WTC11 (cell line): ENCODE data around the gene MACF1. TPM values are rescaled to one million over a fixed set of nuclear protein-coding genes. Genes with fewer than 3 reads are reported as not detected.

Source experiments
- ATAC-seq: fragments of 200-7000 bp; cut with Tn5 transposase; 2 replicates; pipeline ENCODE4 v1.10.0; 2021; ENCODE audit warnings: mild to moderate bottlenecking, moderate library complexity
- CTCF ChIA-PET: fragments of 300-600 bp; sonication (Branson Sonifier 250); formaldehyde crosslinking; loops from one replicate; lab custom pipeline; 2021; ENCODE audit warnings: antibody characterized with exemption; lab: Charles Lee
- POLR2A ChIA-PET: fragments of 350-600 bp; sonication (Branson Sonifier 250); formaldehyde crosslinking; loops from one replicate; lab custom pipeline; 2021; ENCODE audit warnings: antibody characterized with exemption; lab: Charles Lee
- DNase-seq: peaks from one replicate; pipeline ENCODE4 v3.0.0; 2021; ENCODE audit warnings: low spot score
- H3K27ac Mint-ChIP-seq: 2 replicates; pipeline ENCODE4 v1.8.0; 2021; ENCODE audit warnings: mixed read lengths
- H3K27me3 Mint-ChIP-seq: 2 replicates; pipeline ENCODE4 v1.8.0; 2021; ENCODE audit warnings: low read depth, mild to moderate bottlenecking, moderate library complexity, mixed read lengths
- H3K36me3 Mint-ChIP-seq: 2 replicates; pipeline ENCODE4 v1.8.0; 2021; ENCODE audit warnings: mixed read lengths
- H3K4me1 Mint-ChIP-seq: 2 replicates; pipeline ENCODE4 v1.8.0; 2022; ENCODE audit warnings: mixed read lengths
- H3K4me3 Mint-ChIP-seq: 2 replicates; pipeline ENCODE4 v1.8.0; 2021; ENCODE audit warnings: mild to moderate bottlenecking, moderate library complexity, mixed read lengths
- H3K9me3 Mint-ChIP-seq: 2 replicates; pipeline ENCODE4 v1.8.0; 2021; ENCODE audit warnings: mixed read lengths
- AFF4 ChIP-seq: sonication (generic); formaldehyde crosslinking; IDR thresholded peaks from 2 replicates; pipeline ENCODE4 v1.8.1; 2023; ENCODE audit warnings: mild to moderate bottlenecking, missing genetic modification reagents, borderline replicate concordance
- ATF1 ChIP-seq: sonication (generic); formaldehyde crosslinking; IDR thresholded peaks from 2 replicates; pipeline ENCODE4 v1.8.1; 2023; ENCODE audit warnings: mild to moderate bottlenecking, moderate library complexity, missing genetic modification reagents
- CREB1 ChIP-seq: sonication (generic); formaldehyde crosslinking; IDR thresholded peaks from 2 replicates; pipeline ENCODE4 v1.8.0; 2023; ENCODE audit warnings: mild to moderate bottlenecking, missing genetic modification reagents
- E2F5 ChIP-seq: sonication (generic); formaldehyde crosslinking; IDR thresholded peaks from 2 replicates; pipeline ENCODE4 v1.8.1; 2022; ENCODE audit warnings: mild to moderate bottlenecking, moderate library complexity, missing genetic modification reagents
- FOXJ3 ChIP-seq: sonication (generic); formaldehyde crosslinking; IDR thresholded peaks from 2 replicates; pipeline ENCODE4 v1.9.0; 2021; ENCODE audit warnings: missing genetic modification reagents, mild to moderate bottlenecking, borderline replicate concordance
- IRF2 ChIP-seq: sonication (generic); formaldehyde crosslinking; IDR thresholded peaks from 2 replicates; pipeline ENCODE4 v1.8.0; 2022; ENCODE audit warnings: low read depth, missing genetic modification reagents, borderline replicate concordance
- KAT7 ChIP-seq: sonication (generic); formaldehyde crosslinking; IDR thresholded peaks from 2 replicates; pipeline ENCODE4 v1.8.1; 2023; ENCODE audit warnings: missing genetic modification reagents, mild to moderate bottlenecking, borderline replicate concordance
- NFE2L1 ChIP-seq: sonication (generic); formaldehyde crosslinking; IDR thresholded peaks from 2 replicates; pipeline ENCODE4 v1.8.1; 2023; ENCODE audit warnings: missing genetic modification reagents
- NR2C2 ChIP-seq: sonication (generic); formaldehyde crosslinking; IDR thresholded peaks from 2 replicates; pipeline ENCODE4 v1.8.0; 2022; ENCODE audit warnings: mild to moderate bottlenecking, missing genetic modification reagents
- NR3C1 ChIP-seq: sonication (generic); formaldehyde crosslinking; conservative IDR thresholded peaks from 2 replicates; pipeline ENCODE4 v1.8.1; 2023; ENCODE audit warnings: low read depth, mild to moderate bottlenecking, missing genetic modification reagents
- OVOL2 ChIP-seq: fragments of 250-450 bp; sonication (Bioruptor Pico); IDR thresholded peaks from 2 replicates; pipeline ENCODE4 v1.9.0; 2021; ENCODE audit warnings: mild to moderate bottlenecking, borderline replicate concordance
- RELA ChIP-seq: sonication (generic); formaldehyde crosslinking; IDR thresholded peaks from 2 replicates; pipeline ENCODE4 v1.8.1; 2022; ENCODE audit warnings: missing genetic modification reagents, mild to moderate bottlenecking, borderline replicate concordance
- RORB ChIP-seq: fragments of 250-450 bp; sonication (Bioruptor Pico); IDR thresholded peaks from 2 replicates; pipeline ENCODE4 v1.9.0; 2021; ENCODE audit warnings: mild to moderate bottlenecking
- SMAD4 ChIP-seq: sonication (generic); formaldehyde crosslinking; IDR thresholded peaks from 2 replicates; pipeline ENCODE4 v1.8.0; 2022; ENCODE audit warnings: mild to moderate bottlenecking, missing genetic modification reagents
- ZNF317 ChIP-seq: sonication (generic); formaldehyde crosslinking; IDR thresholded peaks from 2 replicates; pipeline ENCODE4 v1.8.1; 2023; ENCODE audit warnings: low read depth, mild to moderate bottlenecking, moderate library complexity, missing genetic modification reagents, borderline replicate concordance
- ZNF416 ChIP-seq: fragments of 250-450 bp; sonication (Bioruptor Pico); IDR thresholded peaks from 2 replicates; pipeline ENCODE4 v1.9.0; 2021; ENCODE audit warnings: mild to moderate bottlenecking, inconsistent platforms
- ZNF423 ChIP-seq: fragments of 250-450 bp; sonication (Bioruptor Pico); IDR thresholded peaks from 2 replicates; pipeline ENCODE4 v2.1.2; 2022; ENCODE audit warnings: mild to moderate bottlenecking, moderate library complexity
- total RNA-seq: library from RNA; stranded (reverse); gene quantifications from 3 replicates; pipeline ENCODE4 v1.2.3, GENCODE V29; 2021
- TF ChIP-seq, protein P1 (sequence below): fragments of 250-450 bp; sonication (Bioruptor Pico); IDR thresholded peaks from 2 replicates; pipeline ENCODE4 v1.9.0; 2021; ENCODE audit warnings: mild to moderate bottlenecking, borderline replicate concordance
- TF ChIP-seq, protein P2 (sequence below): fragments of 250-450 bp; sonication (Bioruptor Pico); IDR thresholded peaks from 2 replicates; pipeline ENCODE4 v1.9.0; 2021; ENCODE audit warnings: mild to moderate bottlenecking
- TF ChIP-seq, protein P3 (sequence below): fragments of 250-450 bp; sonication (Bioruptor Pico); IDR thresholded peaks from 2 replicates; pipeline ENCODE4 v2.1.2; 2022; ENCODE audit warnings: mild to moderate bottlenecking, moderate library complexity

Gene MACF1
- total RNA-seq, 1 experiment from 2014 or later: 327 TPM

GRCh38 chr1:39326836-39327235 lies 122.3 kb downstream of the MACF1 start:
- no peak overlapping the region for H3K27ac Mint-ChIP-seq
- peaks cover 39% of the 10 kb centered on the region for H3K36me3 Mint-ChIP-seq
- TF ChIP-seq KAT7 (CRISPR knock-in tag) (no peak), ZNF423 (CRISPR knock-in tag) (no peak), NR2C2 (no peak), OVOL2 (CRISPR knock-in tag) (no peak), AFF4 (no peak), ZNF416 (CRISPR knock-in tag) (no peak)
- TF ChIP-seq, protein P1, sequence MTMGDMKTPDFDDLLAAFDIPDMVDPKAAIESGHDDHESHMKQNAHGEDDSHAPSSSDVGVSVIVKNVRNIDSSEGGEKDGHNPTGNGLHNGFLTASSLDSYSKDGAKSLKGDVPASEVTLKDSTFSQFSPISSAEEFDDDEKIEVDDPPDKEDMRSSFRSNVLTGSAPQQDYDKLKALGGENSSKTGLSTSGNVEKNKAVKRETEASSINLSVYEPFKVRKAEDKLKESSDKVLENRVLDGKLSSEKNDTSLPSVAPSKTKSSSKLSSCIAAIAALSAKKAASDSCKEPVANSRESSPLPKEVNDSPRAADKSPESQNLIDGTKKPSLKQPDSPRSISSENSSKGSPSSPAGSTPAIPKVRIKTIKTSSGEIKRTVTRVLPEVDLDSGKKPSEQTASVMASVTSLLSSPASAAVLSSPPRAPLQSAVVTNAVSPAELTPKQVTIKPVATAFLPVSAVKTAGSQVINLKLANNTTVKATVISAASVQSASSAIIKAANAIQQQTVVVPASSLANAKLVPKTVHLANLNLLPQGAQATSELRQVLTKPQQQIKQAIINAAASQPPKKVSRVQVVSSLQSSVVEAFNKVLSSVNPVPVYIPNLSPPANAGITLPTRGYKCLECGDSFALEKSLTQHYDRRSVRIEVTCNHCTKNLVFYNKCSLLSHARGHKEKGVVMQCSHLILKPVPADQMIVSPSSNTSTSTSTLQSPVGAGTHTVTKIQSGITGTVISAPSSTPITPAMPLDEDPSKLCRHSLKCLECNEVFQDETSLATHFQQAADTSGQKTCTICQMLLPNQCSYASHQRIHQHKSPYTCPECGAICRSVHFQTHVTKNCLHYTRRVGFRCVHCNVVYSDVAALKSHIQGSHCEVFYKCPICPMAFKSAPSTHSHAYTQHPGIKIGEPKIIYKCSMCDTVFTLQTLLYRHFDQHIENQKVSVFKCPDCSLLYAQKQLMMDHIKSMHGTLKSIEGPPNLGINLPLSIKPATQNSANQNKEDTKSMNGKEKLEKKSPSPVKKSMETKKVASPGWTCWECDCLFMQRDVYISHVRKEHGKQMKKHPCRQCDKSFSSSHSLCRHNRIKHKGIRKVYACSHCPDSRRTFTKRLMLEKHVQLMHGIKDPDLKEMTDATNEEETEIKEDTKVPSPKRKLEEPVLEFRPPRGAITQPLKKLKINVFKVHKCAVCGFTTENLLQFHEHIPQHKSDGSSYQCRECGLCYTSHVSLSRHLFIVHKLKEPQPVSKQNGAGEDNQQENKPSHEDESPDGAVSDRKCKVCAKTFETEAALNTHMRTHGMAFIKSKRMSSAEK (CRISPR knock-in tag): no peak
- TF ChIP-seq, protein P2, sequence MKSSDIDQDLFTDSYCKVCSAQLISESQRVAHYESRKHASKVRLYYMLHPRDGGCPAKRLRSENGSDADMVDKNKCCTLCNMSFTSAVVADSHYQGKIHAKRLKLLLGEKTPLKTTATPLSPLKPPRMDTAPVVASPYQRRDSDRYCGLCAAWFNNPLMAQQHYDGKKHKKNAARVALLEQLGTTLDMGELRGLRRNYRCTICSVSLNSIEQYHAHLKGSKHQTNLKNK (CRISPR knock-in tag): no peak
- TF ChIP-seq, all 79 proteins: peak for 0
- no peak for DNase-seq
- ChIA-PET POLR2A (no interaction called here), CTCF (interaction anchor here (0.7 kb wide), 1 partner anchor 1839 kb away, joined by 3 read pairs; no protein-coding TSS in a partner anchor)
- Mint-ChIP-seq H3K4me1 (no peaks in the 10 kb centered on the region), H3K9me3 (no peaks in the 10 kb centered on the region), H3K4me3 (no peak overlapping the region), H3K27me3 (no peaks in the 10 kb centered on the region)
- ATAC-seq: no peak

DNA sequence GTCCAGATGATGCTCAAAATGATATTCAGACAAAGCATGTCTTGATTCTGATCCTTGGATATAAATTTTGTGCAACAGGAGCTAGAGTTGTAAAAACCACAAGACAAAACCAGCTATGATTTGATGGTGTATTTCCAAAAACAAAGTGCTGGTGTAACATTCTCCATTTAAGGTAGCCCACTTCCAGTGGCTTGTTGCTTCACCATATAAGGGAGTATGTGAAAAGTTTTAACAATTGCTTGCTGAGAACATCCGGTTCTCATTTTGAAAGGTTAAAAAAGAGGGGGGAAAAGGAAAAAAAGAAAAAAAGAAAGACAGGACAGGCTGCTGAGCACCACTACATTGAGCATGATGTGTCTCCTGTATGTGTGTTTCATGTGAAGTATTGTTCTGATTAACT lies 123.6 kb downstream of the MACF1 start:
- CTCF ChIA-PET: no interaction called here
- H3K36me3 Mint-ChIP-seq: peaks cover 42% of the 10 kb centered on the region
- H3K27me3 Mint-ChIP-seq: no peaks in the 10 kb centered on the region
- DNase-seq (no peak), ATAC-seq (no peak)
- 0 out of 2 replicates have a peak overlapping the region, but pooled peaks have one; percentile 24 for H3K27ac Mint-ChIP-seq
- H3K9me3 Mint-ChIP-seq: no peaks in the 10 kb centered on the region
- TF ChIP-seq CREB1 (CRISPR knock-in tag): no peak
- TF ChIP-seq, protein P3, sequence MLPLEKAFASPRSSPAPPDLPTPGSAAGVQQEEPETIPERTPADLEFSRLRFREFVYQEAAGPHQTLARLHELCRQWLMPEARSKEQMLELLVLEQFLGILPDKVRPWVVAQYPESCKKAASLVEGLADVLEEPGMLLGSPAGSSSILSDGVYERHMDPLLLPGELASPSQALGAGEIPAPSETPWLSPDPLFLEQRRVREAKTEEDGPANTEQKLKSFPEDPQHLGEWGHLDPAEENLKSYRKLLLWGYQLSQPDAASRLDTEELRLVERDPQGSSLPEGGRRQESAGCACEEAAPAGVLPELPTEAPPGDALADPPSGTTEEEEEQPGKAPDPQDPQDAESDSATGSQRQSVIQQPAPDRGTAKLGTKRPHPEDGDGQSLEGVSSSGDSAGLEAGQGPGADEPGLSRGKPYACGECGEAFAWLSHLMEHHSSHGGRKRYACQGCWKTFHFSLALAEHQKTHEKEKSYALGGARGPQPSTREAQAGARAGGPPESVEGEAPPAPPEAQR (CRISPR knock-in tag): no peak
- no peak for TF ChIP-seq ATF1
- TF ChIP-seq SMAD4 (CRISPR knock-in tag): no peak
- POLR2A ChIA-PET: no interaction called here
- no peaks in the 10 kb centered on the region for H3K4me1 Mint-ChIP-seq
- H3K4me3 Mint-ChIP-seq: no peak overlapping the region

DNA sequence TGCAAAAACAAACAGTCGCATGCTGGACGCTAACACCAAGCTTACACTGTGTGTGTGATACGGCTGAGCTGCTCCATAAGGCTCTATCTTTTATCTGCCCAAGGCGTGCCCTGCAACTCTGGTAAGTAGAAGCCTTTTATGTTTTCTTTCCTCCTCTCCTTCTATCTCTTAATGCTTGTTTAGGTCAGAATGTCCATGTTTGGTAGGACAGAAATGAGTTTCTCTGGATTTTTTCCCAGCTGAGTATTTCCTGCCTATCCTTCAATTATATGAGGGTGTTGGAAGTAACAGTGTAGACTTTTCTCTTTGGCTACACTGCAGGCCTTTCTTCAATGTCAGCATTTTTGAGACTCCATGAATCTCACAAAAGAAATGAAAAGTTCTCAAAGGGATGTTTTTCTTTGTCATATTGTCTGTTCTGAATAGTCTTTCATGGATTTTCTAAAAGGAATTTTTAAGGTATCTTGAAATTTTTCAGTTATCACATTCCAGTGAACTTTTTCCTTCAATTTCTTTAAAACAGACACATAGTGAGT lies 124.2 kb downstream of the MACF1 start:
- POLR2A ChIA-PET: no interaction called here
- no peaks in the 10 kb centered on the region for H3K4me1 Mint-ChIP-seq
- H3K27ac Mint-ChIP-seq: no peak overlapping the region
- DNase-seq (no peak), ATAC-seq (no peak)
- CTCF ChIA-PET: no interaction called here
- H3K4me3 Mint-ChIP-seq: no peak overlapping the region
- no peaks in the 10 kb centered on the region for H3K9me3 Mint-ChIP-seq
- H3K27me3 Mint-ChIP-seq: no peaks in the 10 kb centered on the region
- H3K36me3 Mint-ChIP-seq: peaks cover 48% of the 10 kb centered on the region
- TF ChIP-seq IRF2 (CRISPR knock-in tag): no peak
- no peak for TF ChIP-seq RELA (CRISPR knock-in tag)
- TF ChIP-seq E2F5: no peak
- no peak for TF ChIP-seq FOXJ3 (CRISPR knock-in tag)
- TF ChIP-seq RORB (CRISPR knock-in tag): no peak
- TF ChIP-seq NR2C2: no peak
- no peak for TF ChIP-seq ZNF317 (CRISPR knock-in tag)
- TF ChIP-seq NFE2L1 (CRISPR knock-in tag): no peak
- TF ChIP-seq NR3C1 (CRISPR knock-in tag): no peak
- TF ChIP-seq, protein P3 (CRISPR knock-in tag): no peak
